Sigmoid colon (tissue), 4 donors: ENCODE data around the gene MLF2.

Source experiments
- POLR2A ChIP-seq, 2 donors: fragments of 450-650 bp; IDR thresholded peaks; one replicate each; pipeline ENCODE4 v1.6.1; 2016; ENCODE audit warnings: antibody characterized with exemption in 2 of 2, mild to moderate bottlenecking in 2 of 2, moderate library complexity in 2 of 2
- POLR2AphosphoS5 ChIP-seq, 4 donors: sonication (generic); formaldehyde crosslinking; IDR thresholded peaks; one replicate each; pipeline ENCODE4 v1.6.1; 2017; ENCODE audit warnings: antibody characterized with exemption in 4 of 4

- no peak for TF ChIP-seq POLR2AphosphoS5 (IDR thresholded peaks at IDR 0.05)
- no peak for TF ChIP-seq POLR2A (IDR thresholded peaks at IDR 0.05)
Observed at GRCh38 chr12:6782119-6782518, 29.2 kb upstream of the MLF2 start.
